OCI-M2 (cell line): ENCODE results near the gene MRPS27.

ENCODE experiments used
- DNase-seq: peaks from one replicate; lab custom pipeline; 2025; ENCODE audit not compliant: unreplicated experiment; lab: John Stamatoyannopoulos, UW

Gene MRPS27

GRCh38 chr5:72292411-72292810, 27.6 kb downstream of the MRPS27 start:
- no peak for DNase-seq

- no peak for DNase-seq
These were observed 28.4 kb downstream of the MRPS27 start for GRCh38 chr5:72291601-72292000.

- no peak for DNase-seq
These were observed 29.5 kb downstream of the MRPS27 start for GRCh38 chr5:72290356-72291133.

- DNase-seq: no peak
These were observed 31.1 kb downstream of the MRPS27 start for GRCh38 chr5:72288924-72289323.

GRCh38 chr5:72286798-72287197, 33.2 kb downstream of the MRPS27 start:
- no peak for DNase-seq

GRCh38 chr5:72285424-72285821, 34.6 kb downstream of the MRPS27 start:
- DNase-seq: no peak

GRCh38 chr5:72284559-72285423, 35.2 kb downstream of the MRPS27 start:
- no peak for DNase-seq

GRCh38 chr5:72283358-72283757, 36.7 kb downstream of the MRPS27 start:
- DNase-seq: no peak

- DNase-seq: no peak
These were observed 37.2 kb downstream of the MRPS27 start for GRCh38 chr5:72282878-72283277.

- DNase-seq: no peak
These were observed 38.1 kb downstream of the MRPS27 start for GRCh38 chr5:72281764-72282499.

GRCh38 chr5:72281430-72281763, 38.6 kb downstream of the MRPS27 start:
- no peak for DNase-seq

GRCh38 chr5:72280581-72281069, 39.4 kb downstream of the MRPS27 start:
- DNase-seq: no peak

- DNase-seq: no peak
These were observed 43.8 kb downstream of the MRPS27 start for GRCh38 chr5:72276219-72276752.

GRCh38 chr5:72273547-72273946, 46.5 kb downstream of the MRPS27 start:
- no peak for DNase-seq

GRCh38 chr5:72272398-72272797, 47.6 kb downstream of the MRPS27 start:
- DNase-seq: no peak

- no peak for DNase-seq
These were observed 48.3 kb downstream of the MRPS27 start for GRCh38 chr5:72271702-72272101.

GRCh38 chr5:72270037-72270436, 50.0 kb downstream of the MRPS27 start:
- no peak for DNase-seq

GRCh38 chr5:72269411-72269780, 50.6 kb downstream of the MRPS27 start:
- no peak for DNase-seq

GRCh38 chr5:72268753-72269410, 51.2 kb downstream of the MRPS27 start:
- DNase-seq: no peak

GRCh38 chr5:72268260-72268659, 51.8 kb downstream of the MRPS27 start:
- no peak for DNase-seq

- DNase-seq: no peak
These were observed 52.4 kb downstream of the MRPS27 start for GRCh38 chr5:72267685-72268084.
